ENCODE results near the gene HSPA12A. TPM values are rescaled to one million over a fixed set of nuclear protein-coding genes. Genes with fewer than 3 reads are reported as not detected.

HSPA12A gene
- total RNA-seq, 1 donor from 2014 or later = not detected

DNA sequence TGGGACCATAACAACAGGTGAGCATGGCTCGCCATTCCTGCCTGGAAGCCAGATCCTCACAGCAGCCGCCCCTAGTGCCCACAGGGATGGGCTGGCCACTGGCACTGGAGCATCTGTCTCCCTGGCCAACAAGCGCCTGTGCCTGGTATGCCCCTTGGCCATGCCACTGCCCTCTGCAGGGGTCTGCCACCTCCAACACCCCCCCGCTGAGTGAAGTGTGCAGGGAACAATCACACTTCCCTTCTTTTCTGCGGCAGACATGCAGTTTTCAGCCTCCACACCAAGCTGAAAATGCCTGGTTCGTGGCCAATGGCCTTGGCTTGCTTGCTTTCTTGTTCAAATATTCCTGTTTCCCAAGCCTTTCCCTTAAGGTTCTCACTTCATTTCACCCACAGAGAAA is 50.7 kb downstream of the HSPA12A start:
- Mint-ChIP-seq H3K27me3 (peaks cover 6% of the 10 kb centered on the region), H3K4me1 (no peaks in the 10 kb centered on the region), H3K36me3 (ENCODE audit: low read depth) (no peaks in the 10 kb centered on the region), H3K27ac (no peak overlapping the region), H3K9me3 (no peaks in the 10 kb centered on the region), H3K4me3 (no peak overlapping the region)
- intact Hi-C loops (cut with micrococcal nuclease) = no loop called here
- DNase-seq = no peak

DNA sequence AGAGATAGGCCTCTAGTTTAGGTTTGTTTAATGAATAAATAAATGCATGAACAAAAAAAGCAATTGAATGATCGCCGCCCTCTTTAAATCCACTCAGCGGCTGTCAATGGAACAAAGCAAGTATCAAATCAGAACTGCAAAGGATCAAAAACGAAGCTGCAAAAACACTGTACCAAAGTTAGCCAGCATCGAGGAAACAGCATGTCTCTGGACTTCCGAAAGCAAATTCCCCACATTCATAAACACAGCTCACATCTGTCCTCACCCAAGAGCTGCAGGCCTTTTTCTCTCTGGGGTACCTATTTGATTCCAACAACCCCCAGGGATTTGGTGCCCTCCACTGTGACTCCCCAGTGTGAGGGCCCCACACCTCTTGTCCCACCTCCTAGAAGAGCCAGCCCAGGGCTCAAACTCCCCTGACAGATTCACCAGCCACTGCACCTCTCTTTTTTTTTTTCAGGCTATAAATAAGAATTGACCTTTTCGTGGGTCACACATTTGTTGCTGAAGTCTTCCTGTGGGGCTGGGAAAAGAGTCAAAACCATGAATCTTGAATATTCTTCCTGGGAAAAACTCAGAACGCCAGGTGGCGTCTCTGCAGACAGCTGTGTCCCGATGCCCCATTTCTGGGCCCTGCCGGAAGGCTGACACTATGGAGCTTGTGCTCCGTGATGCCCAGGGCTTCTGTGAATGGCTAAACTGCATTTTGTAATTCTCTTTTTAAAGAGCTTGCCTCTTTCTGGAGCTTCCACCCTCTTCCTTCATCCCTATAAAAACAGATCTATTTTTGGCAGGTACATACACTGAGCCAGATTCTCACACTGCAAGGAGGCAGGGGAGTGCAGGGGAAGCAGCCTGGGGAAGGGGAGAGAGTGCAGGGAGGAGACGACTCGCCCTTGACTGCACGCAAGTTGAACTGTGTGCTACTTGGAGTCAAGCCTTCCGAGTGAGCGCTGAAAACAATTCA is 51.7 kb downstream of the HSPA12A start:
- no peak for DNase-seq
- intact Hi-C loops (cut with micrococcal nuclease) = no loop called here
- Mint-ChIP-seq H3K27ac (no peak overlapping the region), H3K4me3 (no peak overlapping the region), H3K4me1 (no peaks in the 10 kb centered on the region), H3K9me3 (no peaks in the 10 kb centered on the region), H3K27me3 (peaks cover 6% of the 10 kb centered on the region), H3K36me3 (ENCODE audit: low read depth) (no peaks in the 10 kb centered on the region)

DNA sequence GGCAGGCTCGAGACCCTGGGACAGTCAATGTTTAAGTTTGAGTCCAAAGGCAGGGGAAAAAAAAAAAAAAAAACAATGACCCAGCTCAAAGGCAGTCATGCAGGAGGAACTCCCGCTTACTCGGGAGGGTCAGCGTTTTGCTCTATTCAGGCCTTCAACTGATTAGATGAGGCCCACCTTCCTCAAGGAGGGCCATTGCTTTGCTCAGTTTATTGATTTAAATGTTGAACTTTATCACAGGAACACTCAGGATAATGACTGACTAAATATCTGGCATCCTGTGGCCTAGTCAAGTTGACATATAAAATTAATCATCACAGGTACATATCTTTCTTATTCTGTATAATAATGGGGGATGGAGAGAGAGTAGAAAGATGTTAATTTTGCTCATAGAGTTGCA is 52.6 kb downstream of the HSPA12A start:
- H3K27me3 Mint-ChIP-seq = peaks cover 6% of the 10 kb centered on the region
- intact Hi-C loops (cut with micrococcal nuclease) = no loop called here
- no peak for DNase-seq
- H3K36me3 Mint-ChIP-seq (ENCODE audit: low read depth) = no peaks in the 10 kb centered on the region
- H3K4me3 Mint-ChIP-seq = no peak overlapping the region
- H3K27ac Mint-ChIP-seq = no peak overlapping the region
- H3K4me1 Mint-ChIP-seq = no peaks in the 10 kb centered on the region
- no peaks in the 10 kb centered on the region for H3K9me3 Mint-ChIP-seq

DNA sequence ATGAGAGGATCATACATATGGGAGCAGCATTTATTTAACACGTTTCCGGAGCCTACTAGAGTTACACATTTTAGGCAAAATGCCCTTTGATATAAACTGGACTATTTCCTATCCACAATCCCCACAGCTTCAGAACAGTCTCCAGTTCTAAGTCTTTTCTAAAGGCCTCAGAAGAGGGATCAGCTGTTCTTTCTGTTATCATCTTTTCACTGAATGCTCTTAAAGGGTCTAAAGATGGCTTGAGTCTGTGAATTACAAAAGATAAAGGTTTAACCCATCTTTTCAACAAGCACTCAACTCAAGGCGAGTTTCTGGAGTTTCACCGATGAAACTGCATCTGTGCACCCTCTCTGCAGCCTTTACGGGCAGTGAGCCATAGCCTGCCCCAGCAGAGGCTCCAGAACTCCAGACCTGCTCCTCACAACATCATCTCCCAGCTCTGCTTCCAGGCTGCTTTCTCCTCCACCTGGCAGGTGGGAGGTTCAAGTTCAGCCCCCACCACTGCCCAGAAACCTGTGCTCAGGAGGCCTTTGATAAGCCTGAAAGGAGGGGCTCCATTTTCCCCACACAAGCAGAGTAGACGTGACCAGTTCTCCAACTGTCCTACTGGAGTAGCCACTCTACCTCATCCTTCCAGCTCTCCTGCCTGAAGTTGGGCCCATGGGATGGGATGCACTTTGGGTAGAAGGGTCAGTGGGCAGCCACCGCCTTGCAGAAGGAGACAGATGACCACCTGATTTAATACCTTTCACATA is 53.4 kb downstream of the HSPA12A start:
- H3K9me3 Mint-ChIP-seq = no peaks in the 10 kb centered on the region
- peaks cover 6% of the 10 kb centered on the region for H3K27me3 Mint-ChIP-seq
- intact Hi-C loops (cut with micrococcal nuclease) = no loop called here
- H3K27ac Mint-ChIP-seq = no peak overlapping the region
- no peaks in the 10 kb centered on the region for H3K36me3 Mint-ChIP-seq (ENCODE audit: low read depth)
- no peak for DNase-seq
- no peak overlapping the region for H3K4me3 Mint-ChIP-seq
- no peaks in the 10 kb centered on the region for H3K4me1 Mint-ChIP-seq

- H3K27ac Mint-ChIP-seq = no peak overlapping the region
- H3K4me3 Mint-ChIP-seq = no peak overlapping the region
- no peaks in the 10 kb centered on the region for H3K4me1 Mint-ChIP-seq
- intact Hi-C loops (cut with micrococcal nuclease) = no loop called here
- H3K27me3 Mint-ChIP-seq = peaks cover 6% of the 10 kb centered on the region
- H3K9me3 Mint-ChIP-seq = no peaks in the 10 kb centered on the region
- no peak for DNase-seq
- H3K36me3 Mint-ChIP-seq (ENCODE audit: low read depth) = no peaks in the 10 kb centered on the region
These were observed 54.1 kb downstream of the HSPA12A start for GRCh38 chr10:116688241-116688711.

- no peak overlapping the region for H3K4me3 Mint-ChIP-seq
- no peaks in the 10 kb centered on the region for H3K4me1 Mint-ChIP-seq
- no peak for DNase-seq
- H3K27me3 Mint-ChIP-seq = peaks cover 6% of the 10 kb centered on the region
- H3K36me3 Mint-ChIP-seq (ENCODE audit: low read depth) = no peaks in the 10 kb centered on the region
- no peak overlapping the region for H3K27ac Mint-ChIP-seq
- intact Hi-C loops (cut with micrococcal nuclease) = no loop called here
- no peaks in the 10 kb centered on the region for H3K9me3 Mint-ChIP-seq
These were observed 54.7 kb downstream of the HSPA12A start for GRCh38 chr10:116687633-116688032.

DNA sequence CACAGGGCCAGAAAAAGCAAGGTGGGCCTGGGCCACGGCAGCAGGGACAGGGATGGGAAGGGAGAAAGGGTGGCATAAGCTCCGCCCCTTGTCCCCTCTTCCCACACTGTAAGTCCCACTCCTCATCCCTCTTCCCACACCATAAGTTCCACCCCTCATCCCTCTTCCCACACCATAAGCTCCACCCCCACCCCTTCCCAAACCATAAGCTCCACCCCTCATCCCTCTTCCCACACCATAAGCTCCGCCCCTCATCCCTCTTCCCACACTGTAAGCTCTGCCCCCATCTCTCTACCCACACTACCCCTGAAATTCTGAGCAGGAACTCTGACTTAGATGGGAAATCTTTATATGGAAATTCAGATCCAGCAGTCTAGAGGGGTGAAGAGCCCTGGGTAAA is 55.7 kb downstream of the HSPA12A start:
- no peaks in the 10 kb centered on the region for H3K36me3 Mint-ChIP-seq (ENCODE audit: low read depth)
- intact Hi-C loops (cut with micrococcal nuclease) = no loop called here
- H3K4me3 Mint-ChIP-seq = no peak overlapping the region
- H3K9me3 Mint-ChIP-seq = no peaks in the 10 kb centered on the region
- H3K27me3 Mint-ChIP-seq = peaks cover 6% of the 10 kb centered on the region
- no peak for DNase-seq
- H3K27ac Mint-ChIP-seq = no peak overlapping the region
- no peaks in the 10 kb centered on the region for H3K4me1 Mint-ChIP-seq

GRCh38 chr10:116685807-116686206 is 56.6 kb downstream of the HSPA12A start:
- Mint-ChIP-seq H3K4me1 (no peaks in the 10 kb centered on the region), H3K36me3 (ENCODE audit: low read depth) (no peaks in the 10 kb centered on the region), H3K27ac (no peak overlapping the region), H3K4me3 (no peak overlapping the region), H3K9me3 (no peaks in the 10 kb centered on the region), H3K27me3 (peaks cover 6% of the 10 kb centered on the region)
- intact Hi-C loops (cut with micrococcal nuclease) = no loop called here
- DNase-seq = no peak

DNA sequence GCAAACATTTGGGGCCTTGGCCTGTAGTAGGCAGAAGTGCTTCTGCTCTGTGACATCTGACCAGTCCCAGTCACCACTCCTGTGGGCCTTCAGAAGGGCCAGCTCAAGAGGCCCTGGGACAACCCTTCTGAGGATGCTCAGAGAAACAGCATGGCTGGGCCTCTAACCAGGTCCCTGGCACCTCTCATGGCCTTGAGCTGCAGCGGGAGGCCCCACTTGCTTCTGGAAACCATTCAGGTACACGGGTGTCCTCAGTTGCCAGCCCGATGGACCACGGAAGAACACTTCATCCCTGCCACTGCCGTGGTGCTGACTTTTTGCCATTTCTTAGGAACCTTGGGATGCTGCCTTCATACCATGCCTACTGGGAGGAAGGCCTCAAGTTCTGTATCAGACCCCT is 57.6 kb downstream of the HSPA12A start:
- no peaks in the 10 kb centered on the region for H3K4me1 Mint-ChIP-seq
- no peak for DNase-seq
- H3K27ac Mint-ChIP-seq = no peak overlapping the region
- H3K4me3 Mint-ChIP-seq = no peak overlapping the region
- intact Hi-C loops (cut with micrococcal nuclease) = no loop called here
- peaks cover 6% of the 10 kb centered on the region for H3K27me3 Mint-ChIP-seq
- H3K36me3 Mint-ChIP-seq (ENCODE audit: low read depth) = no peaks in the 10 kb centered on the region
- no peaks in the 10 kb centered on the region for H3K9me3 Mint-ChIP-seq

- H3K4me3 Mint-ChIP-seq = no peak overlapping the region
- intact Hi-C loops (cut with micrococcal nuclease) = no loop called here
- H3K27me3 Mint-ChIP-seq = peaks cover 3% of the 10 kb centered on the region
- H3K9me3 Mint-ChIP-seq = no peaks in the 10 kb centered on the region
- H3K4me1 Mint-ChIP-seq = no peaks in the 10 kb centered on the region
- no peak overlapping the region for H3K27ac Mint-ChIP-seq
- no peaks in the 10 kb centered on the region for H3K36me3 Mint-ChIP-seq (ENCODE audit: low read depth)
- DNase-seq = no peak
These were observed 58.5 kb downstream of the HSPA12A start for GRCh38 chr10:116683821-116684220.

DNA sequence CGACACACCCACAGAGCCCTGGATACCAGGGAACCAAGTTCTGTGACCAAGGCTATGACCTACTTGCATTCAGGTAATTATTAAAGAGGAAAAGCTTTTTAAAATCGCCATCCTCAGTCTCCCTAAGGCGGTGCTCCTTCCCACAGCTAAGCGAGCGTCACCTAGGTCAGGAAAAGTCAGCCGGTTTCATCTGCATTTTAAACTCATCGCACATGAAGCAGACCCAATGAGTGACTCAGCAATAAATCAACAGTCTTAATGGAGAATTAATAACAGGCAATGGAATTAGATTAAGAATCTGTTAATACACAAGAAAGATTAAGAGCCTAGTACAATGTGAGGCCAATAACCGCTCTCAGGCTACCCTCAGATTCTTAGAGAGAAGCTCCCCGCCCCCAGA is 59.2 kb downstream of the HSPA12A start:
- H3K27me3 Mint-ChIP-seq = peaks cover 3% of the 10 kb centered on the region

GRCh38 chr10:116679351-116679750 is 63.0 kb downstream of the HSPA12A start:
- H3K4me1 Mint-ChIP-seq = no peaks in the 10 kb centered on the region
- H3K27ac Mint-ChIP-seq = no peak overlapping the region
- intact Hi-C loops (cut with micrococcal nuclease) = no loop called here
- no peaks in the 10 kb centered on the region for H3K27me3 Mint-ChIP-seq
- no peaks in the 10 kb centered on the region for H3K36me3 Mint-ChIP-seq (ENCODE audit: low read depth)
- H3K9me3 Mint-ChIP-seq = no peaks in the 10 kb centered on the region
- DNase-seq = no peak
- H3K4me3 Mint-ChIP-seq = no peak overlapping the region

More for the DNA sequence above, 59.2 kb downstream of the HSPA12A start:
- intact Hi-C loops (cut with micrococcal nuclease) = no loop called here
- no peaks in the 10 kb centered on the region for H3K9me3 Mint-ChIP-seq
- DNase-seq = no peak
- no peaks in the 10 kb centered on the region for H3K36me3 Mint-ChIP-seq (ENCODE audit: low read depth)
- no peak overlapping the region for H3K4me3 Mint-ChIP-seq
- H3K4me1 Mint-ChIP-seq = no peaks in the 10 kb centered on the region
- no peak overlapping the region for H3K27ac Mint-ChIP-seq

DNA sequence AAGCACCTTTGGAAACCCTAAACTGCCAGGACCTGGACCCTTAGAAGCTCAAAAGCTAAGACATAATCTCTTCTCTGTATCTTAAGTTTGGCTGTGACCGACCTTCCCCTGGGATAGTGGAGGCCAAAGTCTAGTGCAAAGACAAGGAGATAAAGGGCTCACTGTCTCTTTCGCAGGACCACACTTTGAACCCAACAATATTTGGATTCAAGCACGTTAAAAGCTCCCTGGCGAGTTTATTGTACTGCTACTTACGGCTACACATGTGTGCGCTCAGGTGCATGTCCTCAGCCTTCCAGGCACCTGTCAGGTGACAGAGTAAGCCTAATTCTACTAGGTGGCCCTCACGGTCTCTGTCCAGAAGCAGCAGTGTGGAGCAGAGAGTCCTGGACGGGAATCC is 65.7 kb downstream of the HSPA12A start:
- H3K27ac Mint-ChIP-seq = no peak overlapping the region
- peaks cover 2% of the 10 kb centered on the region for H3K27me3 Mint-ChIP-seq
- DNase-seq = no peak
- no peak overlapping the region for H3K4me3 Mint-ChIP-seq
- no peaks in the 10 kb centered on the region for H3K9me3 Mint-ChIP-seq
- no peaks in the 10 kb centered on the region for H3K36me3 Mint-ChIP-seq (ENCODE audit: low read depth)
- H3K4me1 Mint-ChIP-seq = no peaks in the 10 kb centered on the region
- intact Hi-C loops (cut with micrococcal nuclease) = no loop called here

- Mint-ChIP-seq H3K27ac (no peak overlapping the region), H3K4me3 (no peak overlapping the region), H3K36me3 (ENCODE audit: low read depth) (no peaks in the 10 kb centered on the region), H3K4me1 (no peaks in the 10 kb centered on the region), H3K9me3 (no peaks in the 10 kb centered on the region), H3K27me3 (peaks cover 6% of the 10 kb centered on the region)
- DNase-seq = no peak
- intact Hi-C loops (cut with micrococcal nuclease) = no loop called here
These were observed 66.2 kb downstream of the HSPA12A start for GRCh38 chr10:116676118-116676517.
